Measurements from ENCODE around the gene TSEN34.
"Not testable (repeated sequence)": the region's sequence is repeated elsewhere in the genome, so short reads cannot be mapped to it uniquely, and the experiment has no call there.

Gene TSEN34

GRCh38 chr19:54207193-54207592 lies 16.1 kb downstream of the TSEN34 start:
- H3K27ac Mint-ChIP-seq, result peak overlapping the region; percentile 39
- peaks cover 64% of the 10 kb centered on the region for H3K36me3 Mint-ChIP-seq (ENCODE audit: low read depth)
- peak overlapping the region; percentile 65 for H3K4me3 Mint-ChIP-seq

GRCh38 chr19:54207676-54207982 lies 16.5 kb downstream of the TSEN34 start:
- Mint-ChIP-seq H3K9me3 (no peaks in the 10 kb centered on the region), H3K36me3 (ENCODE audit: low read depth) (peaks cover 60% of the 10 kb centered on the region), H3K27ac (peak overlapping the region; percentile 39), H3K4me1 (ENCODE audit: low read depth) (peaks cover 59% of the 10 kb centered on the region), H3K27me3 (ENCODE audit: low read depth) (no peaks in the 10 kb centered on the region), H3K4me3 (peak overlapping the region; percentile 65)

More at GRCh38 chr19:54207193-54207592, 16.1 kb downstream of the TSEN34 start:
- H3K9me3 Mint-ChIP-seq; H3K27me3 Mint-ChIP-seq (ENCODE audit: low read depth): not testable (repeated sequence)
- peaks cover 61% of the 10 kb centered on the region for H3K4me1 Mint-ChIP-seq (ENCODE audit: low read depth)

GRCh38 chr19:54207983-54208783 lies 17.1 kb downstream of the TSEN34 start:
- Mint-ChIP-seq H3K27ac (peak overlapping the region; percentile 39), H3K27me3 (ENCODE audit: low read depth) (no peaks in the 10 kb centered on the region), H3K4me1 (ENCODE audit: low read depth) (peaks cover 54% of the 10 kb centered on the region), H3K4me3 (peak overlapping the region; percentile 65), H3K36me3 (ENCODE audit: low read depth) (peaks cover 55% of the 10 kb centered on the region), H3K9me3 (no peaks in the 10 kb centered on the region)

GRCh38 chr19:54208784-54209057 lies 17.6 kb downstream of the TSEN34 start:
- H3K9me3 Mint-ChIP-seq, result no peaks in the 10 kb centered on the region
- peaks cover 52% of the 10 kb centered on the region for H3K36me3 Mint-ChIP-seq (ENCODE audit: low read depth)
- H3K27me3 Mint-ChIP-seq (ENCODE audit: low read depth), result no peaks in the 10 kb centered on the region
- peaks cover 51% of the 10 kb centered on the region for H3K4me1 Mint-ChIP-seq (ENCODE audit: low read depth)
- H3K27ac Mint-ChIP-seq, result peak overlapping the region; percentile 39
- peak overlapping the region; percentile 19 for H3K4me3 Mint-ChIP-seq

GRCh38 chr19:54209058-54209810 lies 18.1 kb downstream of the TSEN34 start:
- Mint-ChIP-seq H3K4me1 (ENCODE audit: low read depth) (peaks cover 51% of the 10 kb centered on the region), H3K9me3 (no peaks in the 10 kb centered on the region), H3K36me3 (ENCODE audit: low read depth) (peaks cover 50% of the 10 kb centered on the region), H3K27me3 (ENCODE audit: low read depth) (no peaks in the 10 kb centered on the region), H3K27ac (no peak overlapping the region), H3K4me3 (no peak overlapping the region)

GRCh38 chr19:54209811-54210494 lies 18.8 kb downstream of the TSEN34 start:
- Mint-ChIP-seq H3K27ac (peak overlapping the region; percentile 65), H3K4me3 (peak overlapping the region; percentile 39), H3K4me1 (ENCODE audit: low read depth) (peaks cover 45% of the 10 kb centered on the region), H3K9me3 (no peaks in the 10 kb centered on the region), H3K27me3 (ENCODE audit: low read depth) (no peaks in the 10 kb centered on the region), H3K36me3 (ENCODE audit: low read depth) (peaks cover 43% of the 10 kb centered on the region)

- H3K27me3 Mint-ChIP-seq (ENCODE audit: low read depth), result no peaks in the 10 kb centered on the region
- H3K9me3 Mint-ChIP-seq, result no peaks in the 10 kb centered on the region
- no peak overlapping the region for H3K4me3 Mint-ChIP-seq
- H3K4me1 Mint-ChIP-seq (ENCODE audit: low read depth), result peaks cover 35% of the 10 kb centered on the region
- H3K27ac Mint-ChIP-seq, result peak overlapping the region; percentile 65
- peaks cover 37% of the 10 kb centered on the region for H3K36me3 Mint-ChIP-seq (ENCODE audit: low read depth)
Observed at GRCh38 chr19:54211235-54211634, 20.1 kb downstream of the TSEN34 start.

GRCh38 chr19:54214217-54214616 lies 23.1 kb downstream of the TSEN34 start:
- not testable (repeated sequence) for H3K27me3 Mint-ChIP-seq (ENCODE audit: low read depth); H3K9me3 Mint-ChIP-seq; H3K27ac Mint-ChIP-seq; H3K4me3 Mint-ChIP-seq
- Mint-ChIP-seq H3K4me1 (ENCODE audit: low read depth) (peaks cover 15% of the 10 kb centered on the region), H3K36me3 (ENCODE audit: low read depth) (peaks cover 19% of the 10 kb centered on the region)

GRCh38 chr19:54214734-54215133 lies 23.6 kb downstream of the TSEN34 start:
- H3K4me3 Mint-ChIP-seq; H3K27ac Mint-ChIP-seq; H3K27me3 Mint-ChIP-seq (ENCODE audit: low read depth); H3K9me3 Mint-ChIP-seq: not testable (repeated sequence)
- Mint-ChIP-seq H3K36me3 (ENCODE audit: low read depth) (peaks cover 19% of the 10 kb centered on the region), H3K4me1 (ENCODE audit: low read depth) (peaks cover 15% of the 10 kb centered on the region)

- Mint-ChIP-seq H3K4me3 (no peak overlapping the region), H3K27me3 (ENCODE audit: low read depth) (no peaks in the 10 kb centered on the region), H3K4me1 (ENCODE audit: low read depth) (no peaks in the 10 kb centered on the region), H3K27ac (no peak overlapping the region), H3K9me3 (no peaks in the 10 kb centered on the region), H3K36me3 (ENCODE audit: low read depth) (peaks cover 8% of the 10 kb centered on the region)
Observed at GRCh38 chr19:54216869-54217268, 25.8 kb downstream of the TSEN34 start.

GRCh38 chr19:54217517-54218247 lies 26.6 kb downstream of the TSEN34 start:
- H3K36me3 Mint-ChIP-seq (ENCODE audit: low read depth); H3K27me3 Mint-ChIP-seq (ENCODE audit: low read depth); H3K4me1 Mint-ChIP-seq (ENCODE audit: low read depth); H3K4me3 Mint-ChIP-seq; H3K9me3 Mint-ChIP-seq; H3K27ac Mint-ChIP-seq: not testable (repeated sequence)

- H3K27me3 Mint-ChIP-seq (ENCODE audit: low read depth), result no peaks in the 10 kb centered on the region
- H3K36me3 Mint-ChIP-seq (ENCODE audit: low read depth), result peaks cover 6% of the 10 kb centered on the region
- H3K9me3 Mint-ChIP-seq, result no peaks in the 10 kb centered on the region
- peaks cover 4% of the 10 kb centered on the region for H3K4me1 Mint-ChIP-seq (ENCODE audit: low read depth)
- no peak overlapping the region for H3K4me3 Mint-ChIP-seq
- H3K27ac Mint-ChIP-seq, result no peak overlapping the region
Observed at GRCh38 chr19:54218259-54218658, 27.2 kb downstream of the TSEN34 start.

GRCh38 chr19:54218960-54219661 lies 28.0 kb downstream of the TSEN34 start:
- peaks cover 6% of the 10 kb centered on the region for H3K4me1 Mint-ChIP-seq (ENCODE audit: low read depth)
- H3K27ac Mint-ChIP-seq, result no peak overlapping the region
- H3K4me3 Mint-ChIP-seq, result no peak overlapping the region
- no peaks in the 10 kb centered on the region for H3K9me3 Mint-ChIP-seq
- H3K27me3 Mint-ChIP-seq (ENCODE audit: low read depth), result peaks cover 3% of the 10 kb centered on the region
- H3K36me3 Mint-ChIP-seq (ENCODE audit: low read depth), result peaks cover 6% of the 10 kb centered on the region

- H3K9me3 Mint-ChIP-seq; H3K36me3 Mint-ChIP-seq (ENCODE audit: low read depth); H3K27me3 Mint-ChIP-seq (ENCODE audit: low read depth); H3K27ac Mint-ChIP-seq; H3K4me3 Mint-ChIP-seq; H3K4me1 Mint-ChIP-seq (ENCODE audit: low read depth): not testable (repeated sequence)
Observed at GRCh38 chr19:54219702-54220101, 28.6 kb downstream of the TSEN34 start.

Measured in T-helper 1 cell treated with Interleukin-12 subunit alpha and Interleukin-12 subunit beta and Interleukin-4 antibody, amounts not matched to agents 30 μg/mL and 1 μg/mL, for 36 hours (primary cell).